Measurements from ENCODE around the gene TMPRSS4.

GRCh38 chr11:118082880-118083552 lies 6.1 kb downstream of the TMPRSS4 start:
- TF ChIP-seq CTCF (IDR thresholded peaks at IDR 0.05; ENCODE audit: low read depth, low read length) (no peak), EZH2phosphoT487 (IDR thresholded peaks at IDR 0.05; ENCODE audit: low read depth) (no peak)

Data from OCI-LY3 (cell line).